ENCODE results near the gene CYRIA.

The CYRIA gene

DNA sequence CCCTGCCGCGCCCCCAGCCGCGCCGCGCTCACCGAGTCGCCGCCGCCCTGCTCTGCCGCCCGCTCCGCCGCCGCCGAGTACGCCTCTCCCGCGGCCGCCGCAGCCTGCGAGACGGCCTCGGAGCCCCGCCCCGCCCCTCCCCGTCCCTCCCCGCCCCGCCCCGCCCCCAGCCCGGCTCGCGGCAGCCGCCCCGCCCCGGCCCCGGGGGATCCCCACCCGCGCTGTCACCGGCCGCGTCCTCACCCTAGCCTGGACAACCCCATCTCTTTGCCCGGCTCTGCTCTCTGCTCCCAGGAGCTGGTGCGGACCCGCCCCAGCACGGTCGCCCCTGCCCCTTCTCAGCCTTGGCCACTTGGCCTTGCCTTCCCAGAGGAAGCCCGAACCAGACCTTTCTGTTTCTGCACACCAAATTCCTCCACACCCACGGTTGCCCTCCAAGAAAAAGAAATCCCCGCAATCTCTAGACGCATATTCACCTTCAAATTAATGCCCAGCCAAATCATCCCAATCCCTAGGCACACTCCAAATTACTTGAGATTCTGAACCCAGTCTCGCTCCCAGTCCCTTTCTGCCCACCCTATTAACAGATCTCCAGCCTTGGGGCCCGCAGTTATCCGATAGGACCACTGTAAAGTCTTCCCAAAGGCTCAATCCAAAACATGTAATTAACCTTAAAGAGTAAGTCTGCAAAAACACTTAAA is at the start of gene CYRIA:
TSS of gene CYRIA (minus strand) at position 87 of the 701 bp plus-strand sequence. CDS start 77,715 bp downstream, outside the sequence.
- peak; percentile 76 for DNase-seq

DNA sequence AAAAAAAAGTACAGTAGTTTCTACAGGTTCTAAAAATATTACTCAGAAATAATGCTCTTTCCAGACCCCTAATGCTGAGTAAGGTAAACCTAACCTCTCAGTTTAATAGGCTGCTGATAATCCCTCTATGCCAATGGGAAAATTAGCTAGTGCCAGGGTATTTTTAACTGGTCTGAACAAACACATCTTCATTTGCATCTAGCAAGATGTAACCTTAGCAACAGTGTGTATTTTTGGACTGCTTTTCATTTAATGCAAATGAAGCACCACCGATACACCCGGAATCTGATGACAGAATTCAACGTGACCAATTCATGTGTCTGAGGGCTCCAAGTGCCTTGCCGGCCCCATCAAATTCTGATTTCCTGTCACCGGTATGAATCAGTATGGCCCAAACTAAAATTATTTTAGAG is 47.4 kb upstream of the CYRIA start:
- DNase-seq, result peak; percentile 24

DNA sequence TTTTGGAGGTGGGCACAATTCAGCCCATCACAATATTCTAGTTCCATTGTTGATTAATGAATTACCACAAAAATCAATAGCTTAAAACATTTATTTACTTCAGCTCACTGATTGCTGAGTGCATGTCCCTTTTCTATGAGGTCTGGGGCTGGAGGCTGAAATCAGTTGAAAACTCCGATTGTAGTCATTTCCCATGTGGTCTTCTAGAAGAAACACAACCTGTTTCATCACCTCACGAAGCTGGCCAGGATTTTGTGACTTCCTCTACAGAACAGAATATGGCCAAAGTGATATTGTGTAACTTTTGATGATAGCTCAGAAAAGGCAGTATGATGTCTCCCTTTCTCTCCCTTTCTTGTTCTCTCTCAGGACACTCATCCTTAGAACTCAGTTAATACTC is 44.1 kb upstream of the CYRIA start:
- peak; percentile 30 for DNase-seq

GRCh38 chr2:16708173-16708572 is 42.5 kb upstream of the CYRIA start:
- DNase-seq, result no peak

GRCh38 chr2:16707014-16707623 is 41.5 kb upstream of the CYRIA start:
- DNase-seq, result no peak

DNA sequence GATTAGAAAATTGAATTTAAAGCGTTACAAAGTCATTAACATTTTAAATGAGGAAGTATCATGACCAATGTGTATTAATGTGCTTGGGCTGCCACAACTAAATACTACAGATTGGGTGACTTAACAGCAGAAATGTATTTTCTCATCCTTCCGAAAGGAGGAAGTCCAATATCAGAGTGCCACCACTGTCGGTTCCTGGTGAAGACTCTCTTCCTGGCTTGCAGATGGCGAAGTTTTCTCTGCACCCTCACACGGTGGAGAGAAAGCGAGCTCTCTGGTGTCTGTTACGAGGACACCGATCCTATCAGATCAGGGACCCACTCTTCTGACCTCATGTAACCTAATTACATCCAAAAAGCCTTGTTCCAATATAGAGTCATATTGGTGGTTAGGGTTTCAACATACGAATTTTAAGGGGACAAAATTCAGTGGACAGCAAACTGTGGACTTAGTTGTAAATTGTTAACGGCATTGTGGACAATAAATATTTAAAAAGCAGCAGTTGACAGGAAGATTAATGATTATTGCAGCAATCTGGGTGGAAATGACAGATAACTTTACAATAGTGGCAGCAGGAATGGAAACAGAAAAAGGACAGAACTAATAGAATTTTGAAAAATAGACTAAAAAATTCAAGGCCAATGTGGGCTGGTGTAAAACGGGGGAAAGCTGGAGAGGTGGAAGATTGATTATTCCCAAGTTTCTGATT is 35.1 kb upstream of the CYRIA start:
- no peak for DNase-seq

DNA sequence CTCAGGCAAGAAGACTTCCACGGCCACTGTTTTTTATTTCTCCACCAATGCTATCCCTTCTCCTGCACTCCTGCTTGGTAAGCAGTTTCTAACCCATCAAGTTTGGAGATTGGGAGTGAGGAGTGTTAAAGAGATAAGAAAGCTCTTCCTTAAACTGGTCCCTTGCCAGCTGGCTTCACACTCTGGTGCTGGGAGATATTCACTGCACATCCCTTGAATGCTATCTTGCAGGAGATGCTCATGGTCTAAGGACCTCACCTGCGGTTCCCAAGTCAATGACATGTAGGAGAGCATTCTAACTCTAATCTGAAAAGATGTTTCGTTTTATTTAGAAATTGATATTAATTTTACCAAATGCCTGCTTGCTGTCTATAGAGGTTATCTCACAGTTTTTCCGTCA is 28.2 kb upstream of the CYRIA start:
- DNase-seq, result no peak

- DNase-seq, result no peak
Observed at GRCh38 chr2:16691261-16691660, 25.6 kb upstream of the CYRIA start.

GRCh38 chr2:16687955-16688354 is 22.3 kb upstream of the CYRIA start:
- DNase-seq, result no peak

DNA sequence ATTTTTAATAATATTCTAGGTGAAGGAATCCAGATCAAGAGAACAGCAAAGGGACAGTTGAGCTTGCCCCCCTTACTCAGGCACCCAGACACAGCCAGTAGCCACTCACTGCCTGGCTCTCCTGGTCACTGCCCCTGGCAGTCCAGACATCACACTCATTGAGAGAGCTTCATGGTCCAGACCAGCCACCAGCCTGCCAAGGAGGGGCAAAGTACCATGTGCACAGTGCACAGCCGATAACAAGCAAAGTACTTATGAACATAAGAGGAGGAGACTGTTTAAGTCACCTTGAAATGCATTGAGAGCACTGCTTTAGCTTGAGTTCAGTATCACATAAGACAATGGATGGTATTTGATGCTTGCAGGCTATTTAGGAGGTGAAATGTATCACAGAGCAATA is 21.6 kb upstream of the CYRIA start:
- DNase-seq, result no peak

DNA sequence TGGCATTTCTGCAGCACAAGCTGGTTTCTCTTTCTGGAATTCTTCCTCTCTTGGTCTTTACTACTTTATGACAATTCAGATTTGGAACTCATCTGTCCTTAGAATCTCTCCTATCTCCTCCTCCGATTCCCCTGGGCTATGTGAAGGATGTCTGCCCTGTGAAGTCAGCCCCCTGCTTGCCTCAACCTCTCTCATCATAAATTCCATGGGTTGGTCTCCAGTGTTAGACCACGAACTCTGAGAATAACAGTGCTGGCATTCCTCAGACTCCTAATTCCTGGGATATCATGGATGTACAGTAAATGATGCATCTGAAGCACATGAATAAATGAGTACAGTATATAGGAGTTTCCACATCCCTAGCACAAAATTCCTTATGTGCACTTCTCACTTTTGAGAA is 21.0 kb upstream of the CYRIA start:
- no peak for DNase-seq

- no peak for DNase-seq
Observed at GRCh38 chr2:16685340-16685715, 19.7 kb upstream of the CYRIA start.

DNA sequence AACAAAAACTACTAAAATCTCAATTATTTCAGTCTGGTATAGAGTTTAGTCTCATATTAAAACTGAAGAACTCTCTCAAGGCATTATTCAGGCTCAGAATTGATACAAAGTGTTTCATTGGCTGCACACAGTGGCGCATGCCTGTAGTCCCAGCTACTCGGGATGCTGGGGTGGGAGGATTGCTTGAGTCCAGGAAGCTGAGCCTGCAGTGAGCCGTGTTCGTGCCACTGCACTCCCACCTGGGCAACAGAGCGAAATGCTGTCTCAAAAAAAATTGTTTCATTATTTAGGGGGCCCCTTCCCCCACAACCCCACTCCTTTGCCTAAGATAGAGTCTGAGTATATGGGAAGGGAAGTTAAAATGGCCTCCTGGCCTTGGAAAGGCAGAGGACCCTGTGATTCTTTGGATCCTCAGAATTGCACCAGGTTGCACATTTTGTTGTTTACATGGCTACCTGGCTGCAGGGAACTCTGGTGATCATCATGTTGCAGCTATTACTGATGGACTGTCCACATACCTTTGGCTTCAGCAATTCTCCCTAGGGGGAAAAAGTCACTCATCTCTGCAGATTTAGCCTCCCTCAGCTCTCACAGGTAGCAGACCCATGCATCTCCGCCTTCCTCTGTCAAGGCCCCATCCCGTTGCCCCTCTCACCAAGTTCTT is 19.2 kb upstream of the CYRIA start:
- DNase-seq, result no peak

DNA sequence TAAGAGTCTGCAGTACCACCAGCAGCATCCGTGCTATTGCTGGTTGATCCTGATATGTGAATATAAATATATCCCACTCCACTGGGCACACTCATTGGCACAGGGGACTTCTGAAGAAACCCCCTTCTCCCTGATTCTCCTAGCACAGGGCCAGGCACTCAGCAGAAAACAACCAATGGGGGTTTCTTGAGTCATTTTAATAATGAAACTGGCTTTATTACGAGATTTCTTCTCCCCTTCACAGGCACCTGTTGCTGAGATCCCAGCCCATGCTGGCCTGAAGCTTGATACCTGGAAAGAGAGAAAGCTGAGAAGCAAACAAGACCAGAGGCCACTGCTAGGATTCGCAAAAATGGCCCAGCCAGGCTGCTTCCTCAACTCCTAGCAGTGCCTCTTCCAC is 17.9 kb upstream of the CYRIA start:
- DNase-seq, result no peak

- no peak for DNase-seq
Observed at GRCh38 chr2:16682431-16683118, 16.9 kb upstream of the CYRIA start.

DNA sequence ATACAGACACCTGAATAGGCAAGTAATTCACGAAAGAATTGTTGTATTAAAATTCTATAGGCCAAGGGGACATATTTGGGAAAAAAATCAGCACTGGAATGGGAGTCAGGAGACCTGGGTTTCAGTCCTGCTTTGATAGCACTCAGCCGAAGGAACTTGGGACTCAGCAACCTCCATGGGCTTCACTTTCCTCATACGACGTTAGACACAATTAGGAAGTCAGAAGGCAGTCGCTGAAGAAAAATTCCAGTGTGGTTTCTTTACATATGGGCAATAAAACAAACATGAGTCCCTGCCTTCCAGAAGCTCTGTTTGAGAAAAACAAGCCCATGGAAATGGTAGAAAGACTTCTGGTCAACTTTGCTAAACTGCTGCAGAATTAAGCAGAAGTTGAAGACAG is 15.1 kb upstream of the CYRIA start:
- DNase-seq, result no peak

DNA sequence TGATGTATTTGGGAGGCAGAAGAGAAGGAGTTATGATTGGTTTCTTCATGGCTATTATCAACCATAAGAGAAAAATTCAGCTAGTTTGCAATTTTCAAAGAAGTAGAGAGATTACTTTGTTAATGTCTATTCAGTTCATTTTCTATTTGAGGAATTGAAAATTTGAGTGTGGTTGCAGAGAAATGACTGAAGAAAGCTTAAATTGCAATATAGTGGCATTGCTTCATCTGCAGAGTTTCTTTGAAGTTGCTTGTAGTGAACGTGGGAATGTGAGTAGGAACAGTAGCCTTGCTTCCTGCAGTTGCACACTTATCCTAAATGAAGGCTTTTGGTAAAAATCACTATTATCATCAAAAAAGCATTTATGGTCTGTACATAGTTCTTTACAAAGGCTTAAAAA is 14.7 kb upstream of the CYRIA start:
- no peak for DNase-seq

GRCh38 chr2:16678964-16679363 is 13.3 kb upstream of the CYRIA start:
- DNase-seq, result no peak

- no peak for DNase-seq
Observed at GRCh38 chr2:16677875-16678274, 12.2 kb upstream of the CYRIA start.

DNA sequence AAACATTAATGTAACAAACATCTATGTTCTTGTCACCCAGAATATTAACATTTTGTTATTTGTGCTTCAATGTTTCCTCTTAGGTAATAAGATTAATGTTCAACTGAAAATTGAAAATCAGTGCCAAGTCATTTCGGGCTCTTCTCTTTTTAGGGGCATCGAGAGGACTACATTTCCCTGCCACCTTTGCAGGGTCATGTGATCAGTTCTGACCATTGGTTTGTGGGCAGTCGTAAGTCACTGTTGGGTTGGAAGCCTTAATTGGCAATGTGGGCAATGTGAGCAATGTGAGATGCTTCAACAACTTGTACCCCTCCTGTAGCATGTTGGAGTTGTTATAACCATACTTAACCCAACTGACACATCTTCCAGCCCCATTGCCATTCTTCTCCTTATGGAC is 10.1 kb upstream of the CYRIA start:
- DNase-seq, result no peak

- DNase-seq, result no peak
Observed at GRCh38 chr2:16674154-16674553, 8.5 kb upstream of the CYRIA start.

GRCh38 chr2:16671760-16672159 is 6.1 kb upstream of the CYRIA start:
- no peak for DNase-seq

GRCh38 chr2:16669388-16669787 is 3.8 kb upstream of the CYRIA start:
- DNase-seq, result no peak
